Immature natural killer cell (primary cell): ENCODE results near the gene TNFRSF11A. TPM values are rescaled to one million over a fixed set of nuclear protein-coding genes. Genes with fewer than 3 reads are reported as not detected.

Experiments
- DNase-seq, 3 donors: peaks; one replicate each; pipeline ENCODE4 v3.0.0; 2022; ENCODE audit warnings: mixed read lengths in 1 of 3
- H3K27ac Mint-ChIP-seq, 6 donors: one replicate each; pipeline ENCODE4 v1.8.0; 2020; ENCODE audit warnings: mixed read lengths in 6 of 6, mild to moderate bottlenecking in 5 of 6, inconsistent platforms in 4 of 6, moderate library complexity in 3 of 6
- H3K27me3 Mint-ChIP-seq, 3 donors: one replicate each; pipeline ENCODE4 v1.8.0; 2020 to 2021; ENCODE audit warnings: low read depth in 3 of 3, mild to moderate bottlenecking in 3 of 3, mixed read lengths in 3 of 3, moderate library complexity in 3 of 3, inconsistent platforms in 1 of 3
- H3K36me3 Mint-ChIP-seq, 3 donors: one replicate each; pipeline ENCODE4 v1.8.0; 2020; ENCODE audit warnings: mixed read lengths in 3 of 3, inconsistent platforms in 2 of 3, mild to moderate bottlenecking in 2 of 3
- H3K4me1 Mint-ChIP-seq, 2 donors: one replicate each; pipeline ENCODE4 v1.8.0; 2020; ENCODE audit warnings: inconsistent platforms in 2 of 2, mild to moderate bottlenecking in 2 of 2, mixed read lengths in 2 of 2, moderate library complexity in 1 of 2
- H3K4me3 Mint-ChIP-seq, 5 donors: one replicate each; pipeline ENCODE4 v1.8.0; 2020; ENCODE audit warnings: mild to moderate bottlenecking in 5 of 5, mixed read lengths in 5 of 5, inconsistent platforms in 3 of 5, moderate library complexity in 3 of 5
- H3K9me3 Mint-ChIP-seq, 6 donors: one replicate each; pipeline ENCODE4 v1.8.0; 2020; ENCODE audit warnings: mild to moderate bottlenecking in 6 of 6, mixed read lengths in 6 of 6, inconsistent platforms in 4 of 6, moderate library complexity in 3 of 6
- polyA plus RNA-seq, 3 donors: library from polyadenylated mRNA; unstranded; fragments of 300-500 nt; fragmentation: Illumina TruSeq; gene quantifications; one replicate each; pipeline ENCODE4 v1.2.3, GENCODE V29; 2021

Gene TNFRSF11A
- polyA plus RNA-seq, 3 donors from 2014 or later, result 13.5 to 23.3 (median 16.8) TPM

GRCh38 chr18:62366992-62367391 is 41.9 kb downstream of the TNFRSF11A start:
- H3K4me1 Mint-ChIP-seq, result no peaks in the 10 kb centered on the region
- no peak for DNase-seq
- no peaks in the 10 kb centered on the region for H3K9me3 Mint-ChIP-seq
- H3K27ac Mint-ChIP-seq, result no peak overlapping the region
- H3K27me3 Mint-ChIP-seq, result peaks cover 0 to 2% (median 1%) of the 10 kb centered on the region in 3 donors
- H3K4me3 Mint-ChIP-seq, result no peak overlapping the region
- peaks cover 0 to 3% (median 0%) of the 10 kb centered on the region in 3 donors for H3K36me3 Mint-ChIP-seq

- Mint-ChIP-seq H3K4me1 (no peaks in the 10 kb centered on the region), H3K27ac (no peak overlapping the region), H3K9me3 (no peaks in the 10 kb centered on the region), H3K4me3 (no peak overlapping the region), H3K27me3 (peaks cover 0 to 2% (median 1%) of the 10 kb centered on the region in 3 donors), H3K36me3 (peaks cover 0 to 3% (median 0%) of the 10 kb centered on the region in 3 donors)
- no peak for DNase-seq
Observed at GRCh38 chr18:62368100-62368499, 43.0 kb downstream of the TNFRSF11A start.

GRCh38 chr18:62369129-62369644 is 44.1 kb downstream of the TNFRSF11A start:
- peaks cover 0 to 2% (median 1%) of the 10 kb centered on the region in 3 donors for H3K27me3 Mint-ChIP-seq
- H3K27ac Mint-ChIP-seq, result no peak overlapping the region
- no peaks in the 10 kb centered on the region for H3K9me3 Mint-ChIP-seq
- H3K36me3 Mint-ChIP-seq, result no peaks in the 10 kb centered on the region
- H3K4me1 Mint-ChIP-seq, result no peaks in the 10 kb centered on the region
- H3K4me3 Mint-ChIP-seq, result no peak overlapping the region
- no peak for DNase-seq

- no peak overlapping the region for H3K27ac Mint-ChIP-seq
- H3K9me3 Mint-ChIP-seq, result no peaks in the 10 kb centered on the region
- H3K4me3 Mint-ChIP-seq, result no peak overlapping the region
- H3K4me1 Mint-ChIP-seq, result no peaks in the 10 kb centered on the region
- no peak for DNase-seq
- H3K27me3 Mint-ChIP-seq, result peaks cover 1 to 4% (median 2%) of the 10 kb centered on the region in 3 donors
- no peaks in the 10 kb centered on the region for H3K36me3 Mint-ChIP-seq
Observed at GRCh38 chr18:62370366-62370765, 45.3 kb downstream of the TNFRSF11A start.

- Mint-ChIP-seq H3K27me3 (peaks cover 1 to 4% (median 2%) of the 10 kb centered on the region in 3 donors), H3K4me1 (no peaks in the 10 kb centered on the region), H3K27ac (no peak overlapping the region), H3K4me3 (no peak overlapping the region), H3K36me3 (no peaks in the 10 kb centered on the region), H3K9me3 (no peaks in the 10 kb centered on the region)
- DNase-seq, result no peak
Observed at GRCh38 chr18:62371436-62371835, 46.3 kb downstream of the TNFRSF11A start.

GRCh38 chr18:62372156-62372555 is 47.0 kb downstream of the TNFRSF11A start:
- Mint-ChIP-seq H3K4me1 (no peaks in the 10 kb centered on the region), H3K27ac (no peak overlapping the region), H3K36me3 (no peaks in the 10 kb centered on the region), H3K9me3 (no peaks in the 10 kb centered on the region), H3K27me3 (peaks cover 2 to 4% (median 3%) of the 10 kb centered on the region in 3 donors), H3K4me3 (no peak overlapping the region)
- DNase-seq, result no peak

GRCh38 chr18:62372882-62373281 is 47.8 kb downstream of the TNFRSF11A start:
- Mint-ChIP-seq H3K27me3 (peaks cover 1 to 4% (median 2%) of the 10 kb centered on the region in 3 donors), H3K4me1 (no peaks in the 10 kb centered on the region), H3K4me3 (no peak overlapping the region), H3K9me3 (no peaks in the 10 kb centered on the region), H3K36me3 (no peaks in the 10 kb centered on the region), H3K27ac (no peak overlapping the region)
- DNase-seq, result no peak

GRCh38 chr18:62374410-62374965 is 49.4 kb downstream of the TNFRSF11A start:
- Mint-ChIP-seq H3K27ac (no peak overlapping the region), H3K27me3 (peaks cover 1 to 4% (median 2%) of the 10 kb centered on the region in 3 donors), H3K36me3 (no peaks in the 10 kb centered on the region), H3K4me3 (no peak overlapping the region), H3K4me1 (no peaks in the 10 kb centered on the region), H3K9me3 (no peaks in the 10 kb centered on the region)
- DNase-seq, result no peak

- Mint-ChIP-seq H3K4me1 (no peaks in the 10 kb centered on the region), H3K27me3 (peaks cover 1 to 4% (median 2%) of the 10 kb centered on the region in 3 donors), H3K27ac (no peak overlapping the region), H3K4me3 (no peak overlapping the region), H3K9me3 (no peaks in the 10 kb centered on the region), H3K36me3 (peaks cover 0 to under 1% (median 0%) of the 10 kb centered on the region in 3 donors)
- no peak for DNase-seq
Observed at GRCh38 chr18:62377131-62377807, 52.2 kb downstream of the TNFRSF11A start.

GRCh38 chr18:62379051-62379450 is 53.9 kb downstream of the TNFRSF11A start:
- no peak for DNase-seq
- no peak overlapping the region for H3K27ac Mint-ChIP-seq
- H3K4me1 Mint-ChIP-seq, result no peaks in the 10 kb centered on the region
- no peaks in the 10 kb centered on the region for H3K9me3 Mint-ChIP-seq
- H3K36me3 Mint-ChIP-seq, result peaks cover 0 to 4% (median 0%) of the 10 kb centered on the region in 3 donors
- peaks cover 1 to 2% (median 2%) of the 10 kb centered on the region in 3 donors for H3K27me3 Mint-ChIP-seq
- H3K4me3 Mint-ChIP-seq, result no peak overlapping the region

GRCh38 chr18:62381373-62381772 is 56.3 kb downstream of the TNFRSF11A start:
- Mint-ChIP-seq H3K27ac (no peak overlapping the region), H3K4me1 (no peaks in the 10 kb centered on the region), H3K27me3 (peaks cover 0 to 1% (median 0%) of the 10 kb centered on the region in 3 donors), H3K4me3 (no peak overlapping the region), H3K9me3 (no peaks in the 10 kb centered on the region), H3K36me3 (peaks cover 0 to 4% (median 0%) of the 10 kb centered on the region in 3 donors)
- no peak for DNase-seq

GRCh38 chr18:62384068-62384467 is 59.0 kb downstream of the TNFRSF11A start:
- no peak for DNase-seq
- Mint-ChIP-seq H3K27me3 (peaks cover 0 to 2% (median 0%) of the 10 kb centered on the region in 3 donors), H3K9me3 (no peaks in the 10 kb centered on the region), H3K4me3 (no peak overlapping the region), H3K4me1 (no peaks in the 10 kb centered on the region), H3K36me3 (peaks cover 0 to 4% (median 0%) of the 10 kb centered on the region in 3 donors), H3K27ac (no peak overlapping the region)

GRCh38 chr18:62384610-62385097 is 59.5 kb downstream of the TNFRSF11A start:
- no peak for DNase-seq

GRCh38 chr18:62386091-62386490 is 61.0 kb downstream of the TNFRSF11A start:
- Mint-ChIP-seq H3K27ac (no peak overlapping the region), H3K9me3 (no peaks in the 10 kb centered on the region), H3K36me3 (peaks cover 0 to 4% (median 0%) of the 10 kb centered on the region in 3 donors), H3K4me3 (no peak overlapping the region), H3K4me1 (no peaks in the 10 kb centered on the region), H3K27me3 (peaks cover 2 to 5% (median 2%) of the 10 kb centered on the region in 3 donors)
- DNase-seq, result no peak

More at GRCh38 chr18:62384610-62385097, 59.5 kb downstream of the TNFRSF11A start:
- Mint-ChIP-seq H3K27ac (no peak overlapping the region), H3K9me3 (no peaks in the 10 kb centered on the region), H3K4me3 (no peak overlapping the region), H3K4me1 (no peaks in the 10 kb centered on the region), H3K36me3 (peaks cover 0 to 4% (median 0%) of the 10 kb centered on the region in 3 donors), H3K27me3 (peaks cover 0 to 2% (median 0%) of the 10 kb centered on the region in 3 donors)
